Measurements from ENCODE around the gene ZNF775. TPM values are rescaled to one million over a fixed set of nuclear protein-coding genes. Genes with fewer than 3 reads are reported as not detected.

ZNF775 gene
- total and polyA plus RNA-seq, 8 donors = 4.0 to 11.7 (median 5.8) TPM

GRCh38 chr7:150381785-150382122 lies 2.6 kb downstream of the ZNF775 start:
- Histone ChIP-seq H3K9me3 (no peaks in the 10 kb centered on the region), H3K36me3 (no peaks in the 10 kb centered on the region), H3K4me3 (no peak overlapping the region), H3K27me3 (no peaks in the 10 kb centered on the region), H3K27ac (no peak overlapping the region), H3K4me1 (peaks cover 12 to 48% of the 10 kb centered on the region in 2 donors)
- TF ChIP-seq, protein P1, sequence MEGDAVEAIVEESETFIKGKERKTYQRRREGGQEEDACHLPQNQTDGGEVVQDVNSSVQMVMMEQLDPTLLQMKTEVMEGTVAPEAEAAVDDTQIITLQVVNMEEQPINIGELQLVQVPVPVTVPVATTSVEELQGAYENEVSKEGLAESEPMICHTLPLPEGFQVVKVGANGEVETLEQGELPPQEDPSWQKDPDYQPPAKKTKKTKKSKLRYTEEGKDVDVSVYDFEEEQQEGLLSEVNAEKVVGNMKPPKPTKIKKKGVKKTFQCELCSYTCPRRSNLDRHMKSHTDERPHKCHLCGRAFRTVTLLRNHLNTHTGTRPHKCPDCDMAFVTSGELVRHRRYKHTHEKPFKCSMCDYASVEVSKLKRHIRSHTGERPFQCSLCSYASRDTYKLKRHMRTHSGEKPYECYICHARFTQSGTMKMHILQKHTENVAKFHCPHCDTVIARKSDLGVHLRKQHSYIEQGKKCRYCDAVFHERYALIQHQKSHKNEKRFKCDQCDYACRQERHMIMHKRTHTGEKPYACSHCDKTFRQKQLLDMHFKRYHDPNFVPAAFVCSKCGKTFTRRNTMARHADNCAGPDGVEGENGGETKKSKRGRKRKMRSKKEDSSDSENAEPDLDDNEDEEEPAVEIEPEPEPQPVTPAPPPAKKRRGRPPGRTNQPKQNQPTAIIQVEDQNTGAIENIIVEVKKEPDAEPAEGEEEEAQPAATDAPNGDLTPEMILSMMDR (IDR thresholded peaks at IDR 0.05) = no peak
- intact Hi-C loops (cut with DNase I) = no loop called here
- no peak for DNase-seq
- no peak for ATAC-seq

DNA sequence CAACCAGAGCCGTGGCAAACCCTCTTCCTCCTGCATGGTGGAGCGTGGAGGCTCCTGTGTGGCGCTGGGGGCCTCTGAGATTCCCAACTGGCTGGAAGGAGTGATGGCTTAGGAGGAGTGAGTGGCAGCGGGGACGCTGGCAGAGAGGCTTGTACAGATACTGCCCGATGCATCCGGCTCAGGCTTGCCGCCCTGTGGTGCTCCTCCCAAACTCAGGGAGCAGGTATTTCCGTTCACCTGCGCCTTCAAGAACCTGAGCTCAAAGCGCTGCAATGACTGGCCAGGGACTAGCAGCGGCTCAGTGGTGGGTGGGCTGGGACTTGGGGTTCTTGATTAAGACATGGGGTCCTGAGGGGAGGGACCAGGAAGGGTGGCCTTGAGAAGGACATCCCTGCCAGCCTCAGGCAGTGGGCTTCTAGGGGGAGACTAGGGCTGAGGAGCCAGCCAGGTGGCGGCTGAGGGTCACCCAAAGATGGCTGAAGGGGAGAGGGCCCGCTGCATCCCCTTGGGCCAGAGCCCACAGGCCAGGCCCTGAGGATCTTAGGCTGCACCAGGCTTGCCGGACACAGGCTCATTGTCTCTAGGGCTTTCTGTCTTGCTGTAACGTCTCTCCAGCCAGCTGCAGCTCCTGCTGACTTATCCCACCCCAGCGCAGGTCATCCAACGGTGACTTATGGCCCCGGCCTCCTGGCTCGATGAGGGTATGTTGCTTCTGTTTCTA lies 3.2 kb downstream of the ZNF775 start:
- intact Hi-C loops (cut with DNase I) = no loop called here
- peaks cover 12 to 43% of the 10 kb centered on the region in 2 donors for H3K4me1 ChIP-seq
- no peaks in the 10 kb centered on the region for H3K36me3 ChIP-seq
- no peaks in the 10 kb centered on the region for H3K27me3 ChIP-seq
- no peaks in the 10 kb centered on the region for H3K9me3 ChIP-seq
- ATAC-seq = no peak
- no peak overlapping the region for H3K4me3 ChIP-seq
- H3K27ac ChIP-seq = no peak overlapping the region
- TF ChIP-seq, protein P1 (IDR thresholded peaks at IDR 0.05) = no peak
- DNase-seq = no peak

DNA sequence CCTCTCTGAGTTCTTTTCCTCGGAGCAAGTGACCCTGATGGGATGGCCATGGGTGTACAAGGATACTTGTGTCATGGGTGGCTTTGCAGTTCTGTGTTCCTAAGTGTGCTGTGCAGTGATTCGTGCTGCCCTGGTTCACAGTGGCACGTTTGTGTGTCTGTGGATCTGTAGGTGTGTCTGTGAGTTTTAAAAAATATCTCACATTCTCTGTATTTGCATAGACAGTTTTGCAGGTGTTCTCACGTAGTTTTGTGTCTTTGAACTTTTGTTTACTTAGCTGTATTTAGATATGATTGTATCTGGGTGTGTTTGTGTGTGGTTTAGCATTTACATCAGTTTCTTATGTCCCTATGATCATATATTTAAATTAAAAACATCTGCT lies 3.7 kb downstream of the ZNF775 start:
- no peaks in the 10 kb centered on the region for H3K36me3 ChIP-seq
- no peak overlapping the region for H3K4me3 ChIP-seq
- no peaks in the 10 kb centered on the region for H3K27me3 ChIP-seq
- no peak for DNase-seq
- no peak overlapping the region for H3K27ac ChIP-seq
- intact Hi-C loops (cut with DNase I) = no loop called here
- TF ChIP-seq, protein P1 (IDR thresholded peaks at IDR 0.05) = no peak
- no peak for ATAC-seq
- H3K4me1 ChIP-seq = peaks cover 10 to 37% of the 10 kb centered on the region in 2 donors
- H3K9me3 ChIP-seq = no peaks in the 10 kb centered on the region

- TF ChIP-seq, protein P1 (IDR thresholded peaks at IDR 0.05) = no peak
- H3K27ac ChIP-seq = peak overlapping the region in 1 of 2 donors; percentile 64
Measured at GRCh38 chr7:150383710-150384397, 4.7 kb downstream of the ZNF775 start.

More at GRCh38 chr7:150383710-150384397, 4.7 kb downstream of the ZNF775 start:
- Histone ChIP-seq H3K36me3 (no peaks in the 10 kb centered on the region), H3K9me3 (no peaks in the 10 kb centered on the region), H3K4me3 (no peak overlapping the region), H3K27me3 (no peaks in the 10 kb centered on the region), H3K4me1 (peaks cover 3 to 31% of the 10 kb centered on the region in 2 donors)
- DNase-seq (peak in 3 of 4 donors; percentile 20 to 78 (median 62)), ATAC-seq (no peak)
- intact Hi-C loops (cut with DNase I) = no loop called here
